Gastroesophageal sphincter (tissue), 3 donors: ENCODE data around the gene PIP4K2A.

ENCODE experiments used
- CTCF ChIP-seq, 4 experiments: fragments of 200-600 bp in 2 of 4; fragments of 450-650 bp in 2 of 4; sonication (generic) in 1 of 4; IDR thresholded peaks; one replicate each; pipeline ENCODE4 v1.5.1; 2017 to 2019; ENCODE audit warnings: antibody characterized with exemption in 4 of 4, mild to moderate bottlenecking in 2 of 4, moderate library complexity in 2 of 4
- POLR2A ChIP-seq, 2 donors: fragments of 450-650 bp; IDR thresholded peaks; one replicate each; pipeline ENCODE4 v1.6.1; 2017; ENCODE audit warnings: antibody characterized with exemption in 2 of 2, mild to moderate bottlenecking in 2 of 2, moderate library complexity in 1 of 2

DNA sequence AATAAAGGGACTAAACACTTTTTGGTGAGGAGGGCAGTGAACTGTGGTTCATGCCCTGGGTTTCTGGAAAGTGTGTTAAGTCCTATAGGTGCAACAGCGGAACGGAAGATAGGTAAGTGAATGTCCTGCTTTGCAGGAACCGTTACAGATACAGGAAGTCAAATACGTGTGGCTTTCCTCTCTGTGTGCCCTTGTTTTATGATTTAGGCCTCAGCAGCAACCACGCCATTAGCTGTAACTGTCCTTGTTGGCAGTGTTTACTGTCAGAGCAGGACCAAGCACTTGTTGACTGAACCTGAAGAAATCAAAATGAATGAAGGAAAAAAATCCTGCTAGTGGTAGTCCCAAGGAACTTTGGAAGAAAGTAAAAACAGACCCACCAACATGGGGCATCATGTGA is 150.3 kb downstream of the PIP4K2A start:
- TF ChIP-seq CTCF (IDR thresholded peaks at IDR 0.05), result no peak
- no peak for TF ChIP-seq POLR2A (IDR thresholded peaks at IDR 0.05)
